Medulla oblongata (tissue), 1 donor: ENCODE measurements around the gene CYP4A11.
"Not testable (repeated sequence)": the region's sequence is repeated elsewhere in the genome, so short reads cannot be mapped to it uniquely, and the experiment has no call there.

Source experiments
- DNase-seq: peaks from one replicate; pipeline ENCODE4 v3.0.0-alpha.2; 2015; ENCODE audit errors: extremely low spot score

CYP4A11 gene

DNA sequence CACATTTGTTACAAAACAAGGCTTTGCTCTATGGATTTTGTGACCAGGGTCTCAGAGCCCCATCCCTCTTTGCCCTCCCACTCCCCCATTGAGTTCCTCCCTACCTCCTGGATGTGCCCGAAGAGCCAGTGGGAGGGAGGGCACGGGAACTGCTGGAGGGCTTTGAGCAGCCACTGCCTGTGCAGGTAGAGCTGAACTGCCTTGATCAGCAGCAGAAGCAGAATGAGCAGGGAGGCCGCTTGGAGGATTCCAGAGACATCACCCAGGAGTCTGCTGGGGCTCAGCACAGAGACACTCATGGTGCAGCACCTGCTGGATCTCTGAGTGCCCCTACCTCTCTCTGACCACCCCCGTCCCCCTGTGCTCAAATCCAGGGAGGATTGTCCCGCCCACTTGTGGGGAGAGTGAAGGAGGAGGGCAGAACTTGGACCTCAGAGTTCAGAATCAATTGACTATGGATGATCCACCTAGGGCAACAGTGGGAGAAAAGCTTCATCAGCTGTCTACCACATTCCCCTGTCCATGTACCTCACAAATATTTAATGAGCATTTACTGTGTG, at the start of gene CYP4A11:
Gene CYP4A11 (minus strand): TSS at position 342 of the 560 bp plus-strand sequence. CDS start 43 bp downstream, at position 299.
- no peak for DNase-seq

DNA sequence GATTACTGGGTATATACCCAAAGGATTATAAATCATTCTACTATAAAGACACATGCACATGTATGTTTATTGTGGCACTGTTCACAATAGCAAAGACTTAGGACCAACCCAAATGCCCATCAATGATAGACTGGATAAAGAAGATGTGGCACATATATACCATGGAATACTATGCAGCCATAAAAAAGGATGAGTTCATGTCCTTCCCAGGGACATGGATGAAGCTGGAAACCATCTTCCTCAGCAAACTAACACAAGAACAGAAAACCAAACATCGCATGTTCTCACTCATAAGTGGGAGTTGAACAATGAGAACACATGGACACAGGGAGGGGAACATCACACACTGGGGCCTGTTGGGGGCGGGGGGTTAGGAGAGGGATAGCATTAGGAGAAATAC, 49.3 kb upstream of the CYP4A11 start:
- not testable (repeated sequence) for DNase-seq

GRCh38 chr1:46983830-46984586, 42.7 kb upstream of the CYP4A11 start:
- DNase-seq = no peak

DNA sequence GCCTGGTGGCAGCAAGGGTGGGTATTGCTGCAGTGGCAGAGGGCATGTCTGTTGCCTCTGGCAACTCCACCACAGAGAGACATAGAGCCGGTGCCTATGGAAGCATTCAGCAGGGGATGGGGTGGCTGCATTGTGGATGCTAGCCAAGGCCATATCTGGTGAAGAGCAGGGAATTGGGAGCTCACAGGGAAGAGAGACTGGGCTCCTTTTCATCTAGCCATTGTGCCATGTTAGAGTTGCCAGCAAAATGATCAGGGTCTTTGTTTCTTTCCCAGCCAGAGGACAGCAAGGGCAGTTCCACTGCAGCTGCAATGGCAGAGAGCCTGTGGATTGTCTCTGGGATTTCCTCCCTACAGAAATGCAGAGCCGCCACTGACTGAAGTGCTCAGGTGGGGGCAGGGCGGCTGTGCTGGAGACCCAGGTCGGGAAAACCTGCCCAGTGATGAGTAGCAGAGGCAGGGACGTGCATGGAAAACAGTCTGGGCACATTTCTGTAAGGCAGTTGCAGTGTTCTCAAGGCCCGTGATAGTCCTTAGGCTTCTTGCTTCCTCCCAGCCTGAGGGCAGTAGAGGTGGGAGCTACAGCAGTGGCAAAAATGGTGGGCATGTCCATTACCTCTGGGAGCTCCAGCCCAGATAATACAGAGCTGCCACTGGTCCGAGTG, 42.0 kb upstream of the CYP4A11 start:
- peak; percentile 4 for DNase-seq

DNA sequence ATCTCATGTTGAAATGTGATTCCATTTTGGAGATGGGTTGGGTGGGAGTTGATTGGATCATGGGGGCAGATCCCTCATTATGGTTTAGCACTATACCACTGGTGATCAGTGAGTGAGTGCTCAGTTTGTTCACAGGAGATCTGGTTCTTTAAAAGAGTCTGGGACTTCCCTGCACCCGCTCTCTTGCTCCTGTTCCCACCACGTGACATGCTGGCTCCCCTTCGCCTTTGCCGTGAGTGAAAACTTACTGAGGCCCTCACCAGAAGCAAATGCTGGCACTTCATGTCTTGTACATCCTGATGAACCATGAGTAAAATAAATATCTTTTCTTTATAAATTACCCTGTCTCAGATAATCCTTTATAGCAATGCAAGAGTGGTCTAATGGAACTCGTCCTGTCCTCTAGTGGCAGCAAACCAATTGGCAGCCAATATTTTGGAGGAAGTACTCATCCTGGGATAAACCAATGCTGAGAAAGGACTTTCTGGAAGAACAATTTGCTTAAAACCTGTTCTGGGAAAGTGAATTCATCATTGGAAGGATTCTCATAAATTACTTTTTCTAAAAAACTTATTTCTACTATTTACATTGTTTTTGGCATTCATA, 27.8 kb upstream of the CYP4A11 start:
- no peak for DNase-seq

GRCh38 chr1:46962272-46962671, 21.0 kb upstream of the CYP4A11 start:
- DNase-seq = not testable (repeated sequence)

GRCh38 chr1:46961066-46961758, 19.9 kb upstream of the CYP4A11 start:
- DNase-seq = no peak

- DNase-seq = no peak
These were observed 19.0 kb upstream of the CYP4A11 start for GRCh38 chr1:46960250-46960649.

DNA sequence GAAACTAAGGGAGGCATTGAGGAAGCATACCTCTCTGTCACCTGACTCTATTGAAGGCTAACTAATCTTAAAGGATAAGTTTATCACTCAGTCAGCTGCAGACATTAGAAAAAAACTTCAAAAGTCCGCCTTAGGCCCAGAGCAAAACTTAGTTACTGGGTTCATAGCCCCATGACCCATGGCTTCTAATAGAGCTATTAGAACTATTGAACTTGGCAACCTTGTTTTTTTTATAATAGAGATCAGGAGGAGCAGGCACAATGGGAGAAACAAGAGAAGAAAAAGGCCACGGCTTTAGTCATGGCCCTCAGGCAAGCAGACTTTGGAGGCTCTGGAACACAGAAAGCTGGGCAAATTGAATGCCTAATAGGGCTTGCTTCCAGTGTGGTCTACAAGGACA, 13.8 kb upstream of the CYP4A11 start:
- DNase-seq = not testable (repeated sequence)

DNA sequence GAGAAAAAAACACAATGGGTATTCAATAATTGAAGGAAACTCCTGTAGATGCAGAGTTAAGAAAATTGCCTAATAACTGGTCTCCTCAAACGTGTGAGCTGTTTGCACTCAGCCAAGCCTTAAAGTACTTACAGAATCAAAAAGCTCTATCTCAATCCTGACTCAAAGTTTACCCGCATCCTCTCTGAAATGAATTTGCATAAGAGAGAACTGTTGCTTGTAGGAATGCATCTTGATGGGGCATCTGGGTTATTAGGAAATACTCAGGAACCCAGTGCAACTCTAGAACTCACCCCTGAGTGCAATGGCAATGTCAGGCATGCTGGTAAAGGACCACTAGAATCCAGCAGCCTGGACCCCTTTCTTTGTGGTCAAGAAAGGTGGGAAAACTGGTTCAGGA, 12.6 kb upstream of the CYP4A11 start:
- DNase-seq = not testable (repeated sequence)

- DNase-seq = not testable (repeated sequence)
These were observed 8.1 kb upstream of the CYP4A11 start for GRCh38 chr1:46949417-46949666.

- no peak for DNase-seq
These were observed 7.5 kb upstream of the CYP4A11 start for GRCh38 chr1:46948629-46949416.

- not testable (repeated sequence) for DNase-seq
These were observed 6.4 kb upstream of the CYP4A11 start for GRCh38 chr1:46947706-46948105.

DNA sequence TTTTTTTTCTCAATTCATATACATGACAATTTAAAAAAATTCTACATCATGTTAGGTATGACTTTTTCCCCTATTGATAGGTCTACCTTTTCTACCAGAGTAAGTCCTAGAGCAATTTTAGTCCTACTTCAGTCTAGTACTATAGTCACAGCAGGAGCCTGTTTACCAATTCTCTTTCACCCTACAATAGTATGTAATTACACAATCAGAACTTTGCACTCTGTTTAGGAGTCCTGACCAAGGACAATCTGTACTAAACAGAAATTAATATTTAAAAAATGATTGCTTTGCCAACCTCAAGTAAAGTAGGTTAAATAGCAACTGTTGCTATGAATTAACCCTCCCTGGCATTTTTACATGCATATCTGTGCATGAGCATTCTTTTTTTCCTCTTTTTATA, 810 bp upstream of the CYP4A11 start:
- DNase-seq = no peak

GRCh38 chr1:46940307-46940706, 969 bp downstream of the CYP4A11 start:
- DNase-seq = no peak

DNA sequence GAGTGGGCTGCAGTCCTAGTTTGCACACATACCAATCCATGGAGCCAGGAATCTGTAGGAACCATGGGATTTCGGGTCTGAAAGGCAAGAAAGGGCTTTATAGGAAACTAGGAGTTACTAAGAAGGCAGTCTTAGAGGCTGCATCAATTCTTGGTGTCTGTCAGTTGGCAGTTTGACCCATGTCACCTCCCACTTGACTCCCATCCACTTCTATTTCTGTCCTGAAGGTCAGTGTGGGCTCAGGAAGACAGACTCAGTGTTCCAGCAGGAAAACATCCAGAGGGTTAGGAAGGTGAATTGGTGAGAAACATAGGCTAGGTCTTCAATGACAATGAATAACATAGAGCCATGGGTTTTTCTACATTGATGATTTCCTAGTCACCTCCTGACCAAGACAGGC, 4.0 kb downstream of the CYP4A11 start:
- no peak for DNase-seq

GRCh38 chr1:46936788-46937187, 4.5 kb downstream of the CYP4A11 start:
- DNase-seq = no peak

DNA sequence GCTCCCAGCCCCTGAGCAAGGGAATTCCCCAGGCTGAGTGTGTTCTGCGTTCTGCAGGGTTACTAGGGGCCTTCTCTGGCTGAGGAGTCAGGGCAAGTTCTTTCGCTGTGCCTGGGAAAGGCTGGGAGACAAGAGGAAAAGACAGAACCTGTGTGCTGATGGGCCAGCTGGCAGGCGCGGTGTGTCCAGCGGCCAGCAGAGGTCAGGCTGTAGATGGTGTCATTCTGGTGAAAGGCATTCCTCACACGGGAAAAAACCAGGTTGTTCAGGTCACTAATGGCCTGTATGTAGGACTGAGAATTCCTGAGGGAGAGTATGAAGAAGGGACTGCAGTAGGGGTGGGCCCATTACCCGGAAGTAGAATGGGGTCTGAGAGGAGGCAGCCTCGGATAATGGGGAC, 6.4 kb downstream of the CYP4A11 start:
- not testable (repeated sequence) for DNase-seq

DNA sequence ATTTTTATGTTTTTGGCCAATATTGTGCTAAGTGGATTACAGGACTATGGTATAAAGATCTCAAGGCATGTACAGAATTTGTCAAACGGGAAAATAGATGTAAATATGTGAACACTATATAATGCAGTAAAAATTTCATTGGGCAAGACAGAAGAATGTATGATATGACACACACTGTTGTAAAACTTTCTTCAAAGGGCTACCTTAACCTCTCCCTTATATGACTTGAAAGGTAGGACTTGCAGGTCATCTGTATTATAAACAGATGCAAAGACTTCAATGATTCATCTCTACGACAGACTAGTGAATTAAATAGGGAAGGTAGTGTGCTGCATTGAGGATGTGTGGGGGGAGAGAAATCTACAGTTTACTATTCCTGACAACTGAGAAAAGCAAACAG, 9.3 kb downstream of the CYP4A11 start:
- not testable (repeated sequence) for DNase-seq

- no peak for DNase-seq
These were observed 10.1 kb downstream of the CYP4A11 start for GRCh38 chr1:46931151-46931550.

DNA sequence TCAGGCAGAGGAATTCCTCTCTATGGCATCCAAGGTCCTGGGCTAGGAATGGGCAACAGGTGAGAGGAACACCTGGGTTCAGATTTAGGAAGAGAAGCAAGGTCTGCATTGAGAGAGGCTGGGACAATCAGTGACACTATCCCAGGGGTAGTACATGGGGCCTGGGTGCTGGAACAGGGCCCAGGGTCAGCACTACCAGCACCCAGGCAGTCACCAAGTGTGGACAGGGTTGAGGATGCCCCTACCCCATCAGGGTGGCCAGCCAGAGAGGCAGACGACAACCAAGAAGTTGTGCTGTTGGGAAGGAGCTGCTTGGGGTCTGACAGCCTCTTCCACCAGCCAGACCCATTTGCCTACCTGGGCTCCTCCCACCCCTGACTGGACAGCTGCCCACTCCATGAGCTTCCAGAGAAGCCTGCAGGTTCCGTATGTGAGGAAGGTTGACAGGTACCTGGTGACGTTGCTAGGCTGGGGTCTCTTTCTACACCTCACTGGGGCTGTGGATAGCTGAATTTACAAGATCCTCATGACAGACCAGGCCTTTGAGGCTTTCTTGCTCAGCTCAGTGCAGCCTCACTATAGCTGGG, 13.9 kb downstream of the CYP4A11 start:
- no peak for DNase-seq
